SK-N-MC (cell line): ENCODE results near the gene IGSF9B.

Experiments
- DNase-seq: peaks from one replicate; pipeline ENCODE4 v3.0.0-alpha.2; 2011; ENCODE audit warnings: low read depth, low spot score
- H3K27ac ChIP-seq: fragments of 200-600 bp; sonication (generic); 2 replicates; pipeline ENCODE4 v1.5.1; 2016; ENCODE audit warnings: mixed run types
- H3K36me3 ChIP-seq: fragments of 200-600 bp; sonication (generic); 2 replicates; pipeline ENCODE4 v1.6.1; 2017; ENCODE audit warnings: antibody characterized with exemption, low read length, mixed read lengths; ENCODE audit not compliant: insufficient read depth
- H3K4me3 ChIP-seq: fragments of 200-600 bp; sonication (generic); 2 replicates; pipeline ENCODE4 v1.5.1; 2016
- H3K9ac ChIP-seq: fragments of 200-600 bp; sonication (generic); 2 replicates; pipeline ENCODE4 v1.8.0; 2017; ENCODE audit warnings: mixed run types, mixed read lengths; ENCODE audit not compliant: insufficient read length
- H3K9me3 ChIP-seq: fragments of 200-600 bp; sonication (generic); 2 replicates; pipeline ENCODE4 v1.6.1; 2017; ENCODE audit warnings: low read depth, mild to moderate bottlenecking, antibody characterized with exemption, low read length, moderate library complexity, mixed read lengths
- EZH2 ChIP-seq: fragments of 200-600 bp; sonication (generic); IDR thresholded peaks from one replicate; pipeline ENCODE4 v1.6.1; 2017; ENCODE audit warnings: antibody characterized with exemption
- FOXP2 ChIP-seq: optimal IDR thresholded peaks from 2 replicates; pipeline ENCODE3; 2011; ENCODE audit warnings: mild to moderate bottlenecking, moderate library complexity; ENCODE audit not compliant: insufficient read depth; ENCODE audit errors: extremely low read length, control extremely low read depth
- POLR2AphosphoS5 ChIP-seq: IDR thresholded peaks from 2 replicates; pipeline ENCODE4 v1.6.1; 2012; ENCODE audit warnings: mild to moderate bottlenecking, low read depth, low read length, borderline replicate concordance

The IGSF9B gene

GRCh38 chr11:133934599-133935550 lies 21.9 kb downstream of the IGSF9B start:
- no peak overlapping the region for H3K4me3 ChIP-seq
- H3K9ac ChIP-seq: no peak overlapping the region
- H3K27ac ChIP-seq: no peak overlapping the region
- H3K36me3 ChIP-seq: no peaks in the 10 kb centered on the region
- H3K9me3 ChIP-seq: no peaks in the 10 kb centered on the region
- TF ChIP-seq FOXP2 (no peak), EZH2 (no peak), POLR2AphosphoS5 (no peak)
- DNase-seq: no peak

GRCh38 chr11:133934096-133934495 lies 22.7 kb downstream of the IGSF9B start:
- no peaks in the 10 kb centered on the region for H3K36me3 ChIP-seq
- H3K4me3 ChIP-seq: no peak overlapping the region
- no peak for DNase-seq
- H3K27ac ChIP-seq: no peak overlapping the region
- no peak overlapping the region for H3K9ac ChIP-seq
- no peaks in the 10 kb centered on the region for H3K9me3 ChIP-seq
- no peak for TF ChIP-seq POLR2AphosphoS5
- TF ChIP-seq EZH2: no peak
- TF ChIP-seq FOXP2: no peak

- Histone ChIP-seq H3K9me3 (no peaks in the 10 kb centered on the region), H3K27ac (no peak overlapping the region), H3K4me3 (no peak overlapping the region), H3K9ac (no peak overlapping the region), H3K36me3 (no peaks in the 10 kb centered on the region)
- no peak for DNase-seq
- TF ChIP-seq FOXP2 (no peak), EZH2 (no peak), POLR2AphosphoS5 (no peak)
Measured at GRCh38 chr11:133931449-133932060, 25.2 kb downstream of the IGSF9B start.

- H3K9me3 ChIP-seq: no peaks in the 10 kb centered on the region
- no peak for DNase-seq
- no peak overlapping the region for H3K9ac ChIP-seq
- TF ChIP-seq FOXP2: no peak
- TF ChIP-seq EZH2: no peak
- TF ChIP-seq POLR2AphosphoS5: no peak
- no peaks in the 10 kb centered on the region for H3K36me3 ChIP-seq
- no peak overlapping the region for H3K27ac ChIP-seq
- H3K4me3 ChIP-seq: no peak overlapping the region
Measured at GRCh38 chr11:133930767-133931448, 25.9 kb downstream of the IGSF9B start.

- no peaks in the 10 kb centered on the region for H3K9me3 ChIP-seq
Measured at GRCh38 chr11:133930053-133930766, 26.6 kb downstream of the IGSF9B start.

GRCh38 chr11:133929401-133930052 lies 27.2 kb downstream of the IGSF9B start:
- DNase-seq: no peak
- H3K36me3 ChIP-seq: no peaks in the 10 kb centered on the region
- no peak for TF ChIP-seq EZH2
- no peak for TF ChIP-seq FOXP2
- TF ChIP-seq POLR2AphosphoS5: no peak

More at GRCh38 chr11:133930053-133930766, 26.6 kb downstream of the IGSF9B start:
- no peaks in the 10 kb centered on the region for H3K36me3 ChIP-seq
- H3K4me3 ChIP-seq: no peak overlapping the region
- no peak overlapping the region for H3K9ac ChIP-seq
- DNase-seq: no peak
- no peak overlapping the region for H3K27ac ChIP-seq
- no peak for TF ChIP-seq EZH2
- no peak for TF ChIP-seq POLR2AphosphoS5
- no peak for TF ChIP-seq FOXP2

GRCh38 chr11:133928628-133929059 lies 28.1 kb downstream of the IGSF9B start:
- Histone ChIP-seq H3K36me3 (no peaks in the 10 kb centered on the region), H3K9ac (no peak overlapping the region), H3K27ac (no peak overlapping the region), H3K4me3 (no peak overlapping the region), H3K9me3 (no peaks in the 10 kb centered on the region)
- TF ChIP-seq POLR2AphosphoS5 (no peak), EZH2 (no peak), FOXP2 (no peak)
- DNase-seq: no peak

More at GRCh38 chr11:133929401-133930052, 27.2 kb downstream of the IGSF9B start:
- H3K9me3 ChIP-seq: no peaks in the 10 kb centered on the region
- no peak overlapping the region for H3K9ac ChIP-seq
- H3K27ac ChIP-seq: no peak overlapping the region
- H3K4me3 ChIP-seq: no peak overlapping the region
